ENCODE data around the gene CLIP3. TPM values are rescaled to one million over a fixed set of nuclear protein-coding genes. Genes with fewer than 3 reads are reported as not detected.

The CLIP3 gene
- total and polyA plus RNA-seq, 2 of the 13 experiments (the other 11 are each of a cell fraction or from before 2014, with no cell fraction given) = 0.15 to 1.2 TPM

DNA sequence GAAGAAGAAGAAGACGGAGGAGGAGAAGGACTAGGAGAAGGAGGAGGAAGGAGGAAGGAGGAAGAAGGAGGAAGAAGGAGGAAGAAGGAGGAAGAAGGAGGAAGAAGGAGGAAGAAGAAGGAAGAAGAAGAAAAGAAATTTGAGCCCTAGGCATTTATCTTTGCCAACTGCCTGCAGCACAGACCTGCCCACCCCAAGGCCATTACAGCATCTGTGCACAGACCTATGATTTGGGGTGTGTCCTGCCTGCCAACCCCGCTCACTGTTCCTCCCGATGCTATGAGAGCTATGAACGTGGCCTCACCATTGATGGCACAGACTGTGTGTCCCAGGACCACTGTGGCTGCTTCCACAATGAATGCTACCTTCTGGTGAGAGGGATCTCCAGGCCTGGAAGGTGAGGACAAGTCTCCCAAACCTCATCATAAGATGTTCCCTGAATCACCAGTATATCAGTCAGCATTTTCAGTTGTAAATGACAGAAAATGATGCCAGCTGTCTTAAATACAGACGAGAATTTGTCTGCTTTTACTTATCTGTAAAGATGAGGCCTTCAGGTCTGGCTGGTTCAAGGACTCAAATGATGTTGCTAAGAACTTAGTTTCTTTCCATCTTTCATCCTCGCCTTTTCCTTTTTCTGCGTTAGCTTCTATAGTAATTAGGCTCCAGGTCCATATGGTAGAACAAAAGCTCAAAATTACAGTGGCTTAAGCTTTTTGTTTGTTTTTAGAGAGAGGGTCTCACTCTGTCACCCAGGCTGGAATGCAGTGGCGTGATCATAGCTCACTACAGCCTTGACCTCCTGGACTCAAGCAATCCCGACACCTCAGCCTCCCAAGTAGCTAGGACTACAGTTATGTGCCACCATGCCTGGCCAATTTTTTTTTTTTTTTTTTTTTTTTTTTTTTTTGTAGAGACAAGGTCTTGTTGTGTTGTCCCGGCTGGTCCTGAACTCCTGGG, 41.6 kb downstream of the CLIP3 start (continued):
- TF ChIP-seq, protein P1, sequence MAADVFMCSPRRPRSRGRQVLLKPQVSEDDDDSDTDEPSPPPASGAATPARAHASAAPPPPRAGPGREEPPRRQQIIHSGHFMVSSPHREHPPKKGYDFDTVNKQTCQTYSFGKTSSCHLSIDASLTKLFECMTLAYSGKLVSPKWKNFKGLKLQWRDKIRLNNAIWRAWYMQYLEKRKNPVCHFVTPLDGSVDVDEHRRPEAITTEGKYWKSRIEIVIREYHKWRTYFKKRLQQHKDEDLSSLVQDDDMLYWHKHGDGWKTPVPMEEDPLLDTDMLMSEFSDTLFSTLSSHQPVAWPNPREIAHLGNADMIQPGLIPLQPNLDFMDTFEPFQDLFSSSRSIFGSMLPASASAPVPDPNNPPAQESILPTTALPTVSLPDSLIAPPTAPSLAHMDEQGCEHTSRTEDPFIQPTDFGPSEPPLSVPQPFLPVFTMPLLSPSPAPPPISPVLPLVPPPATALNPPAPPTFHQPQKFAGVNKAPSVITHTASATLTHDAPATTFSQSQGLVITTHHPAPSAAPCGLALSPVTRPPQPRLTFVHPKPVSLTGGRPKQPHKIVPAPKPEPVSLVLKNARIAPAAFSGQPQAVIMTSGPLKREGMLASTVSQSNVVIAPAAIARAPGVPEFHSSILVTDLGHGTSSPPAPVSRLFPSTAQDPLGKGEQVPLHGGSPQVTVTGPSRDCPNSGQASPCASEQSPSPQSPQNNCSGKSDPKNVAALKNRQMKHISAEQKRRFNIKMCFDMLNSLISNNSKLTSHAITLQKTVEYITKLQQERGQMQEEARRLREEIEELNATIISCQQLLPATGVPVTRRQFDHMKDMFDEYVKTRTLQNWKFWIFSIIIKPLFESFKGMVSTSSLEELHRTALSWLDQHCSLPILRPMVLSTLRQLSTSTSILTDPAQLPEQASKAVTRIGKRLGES (CRISPR knock-in tag; IDR thresholded peaks at IDR 0.05; ENCODE audit: borderline replicate concordance) = no peak
- TF ChIP-seq NCOA2 (CRISPR knock-in tag; IDR thresholded peaks at IDR 0.05) (peak; percentile 39; the same call in 1 of the 2 replicates), BHLHE40 (IDR thresholded peaks at IDR 0.05; ENCODE audit: low read length) (0 out of 2 replicates have a peak, but pooled peaks have one; percentile 6), RARA (CRISPR knock-in tag; IDR thresholded peaks at IDR 0.05) (peak; percentile 46; the same call in 1 of the 2 replicates), ERF (CRISPR knock-in tag; IDR thresholded peaks at IDR 0.05) (no peak), POLR2A (IDR thresholded peaks at IDR 0.05; ENCODE audit: insufficient read depth in 1 of 2, low read depth in 2 of 2, low read length in 2 of 2) (no peak), REPIN1 (CRISPR knock-in tag; IDR thresholded peaks at IDR 0.05; ENCODE audit: borderline replicate concordance, low read depth) (no peak), HDAC1 (CRISPR knock-in tag; IDR thresholded peaks at IDR 0.05) (0 out of 2 replicates have a peak, but pooled peaks have one; percentile 28), SMAD3 (CRISPR knock-in tag; IDR thresholded peaks at IDR 0.05) (no peak), ZNF839 (CRISPR knock-in tag; IDR thresholded peaks at IDR 0.05; ENCODE audit: borderline replicate concordance) (no peak), ZNF547 (CRISPR knock-in tag; IDR thresholded peaks at IDR 0.05) (no peak), PRPF4 (IDR thresholded peaks at IDR 0.05; ENCODE audit: low read depth, low read length, poor library complexity, severe bottlenecking) (no peak), NR2F6 (IDR thresholded peaks at IDR 0.05) (0 out of 2 replicates have a peak, but pooled peaks have one; percentile 24), NR2F6 (CRISPR knock-in tag; IDR thresholded peaks at IDR 0.05) (no peak), HMG20A (CRISPR knock-in tag; IDR thresholded peaks at IDR 0.05; ENCODE audit: borderline replicate concordance) (no peak), ZNF441 (CRISPR knock-in tag; IDR thresholded peaks at IDR 0.05; ENCODE audit: borderline replicate concordance) (no peak)
- TF ChIP-seq, protein P2, sequence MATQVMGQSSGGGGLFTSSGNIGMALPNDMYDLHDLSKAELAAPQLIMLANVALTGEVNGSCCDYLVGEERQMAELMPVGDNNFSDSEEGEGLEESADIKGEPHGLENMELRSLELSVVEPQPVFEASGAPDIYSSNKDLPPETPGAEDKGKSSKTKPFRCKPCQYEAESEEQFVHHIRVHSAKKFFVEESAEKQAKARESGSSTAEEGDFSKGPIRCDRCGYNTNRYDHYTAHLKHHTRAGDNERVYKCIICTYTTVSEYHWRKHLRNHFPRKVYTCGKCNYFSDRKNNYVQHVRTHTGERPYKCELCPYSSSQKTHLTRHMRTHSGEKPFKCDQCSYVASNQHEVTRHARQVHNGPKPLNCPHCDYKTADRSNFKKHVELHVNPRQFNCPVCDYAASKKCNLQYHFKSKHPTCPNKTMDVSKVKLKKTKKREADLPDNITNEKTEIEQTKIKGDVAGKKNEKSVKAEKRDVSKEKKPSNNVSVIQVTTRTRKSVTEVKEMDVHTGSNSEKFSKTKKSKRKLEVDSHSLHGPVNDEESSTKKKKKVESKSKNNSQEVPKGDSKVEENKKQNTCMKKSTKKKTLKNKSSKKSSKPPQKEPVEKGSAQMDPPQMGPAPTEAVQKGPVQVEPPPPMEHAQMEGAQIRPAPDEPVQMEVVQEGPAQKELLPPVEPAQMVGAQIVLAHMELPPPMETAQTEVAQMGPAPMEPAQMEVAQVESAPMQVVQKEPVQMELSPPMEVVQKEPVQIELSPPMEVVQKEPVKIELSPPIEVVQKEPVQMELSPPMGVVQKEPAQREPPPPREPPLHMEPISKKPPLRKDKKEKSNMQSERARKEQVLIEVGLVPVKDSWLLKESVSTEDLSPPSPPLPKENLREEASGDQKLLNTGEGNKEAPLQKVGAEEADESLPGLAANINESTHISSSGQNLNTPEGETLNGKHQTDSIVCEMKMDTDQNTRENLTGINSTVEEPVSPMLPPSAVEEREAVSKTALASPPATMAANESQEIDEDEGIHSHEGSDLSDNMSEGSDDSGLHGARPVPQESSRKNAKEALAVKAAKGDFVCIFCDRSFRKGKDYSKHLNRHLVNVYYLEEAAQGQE (IDR thresholded peaks at IDR 0.05; ENCODE audit: borderline replicate concordance in 1 of 2, low read depth in 1 of 2, low read length in 2 of 2) = no peak
- TF ChIP-seq, protein P3, sequence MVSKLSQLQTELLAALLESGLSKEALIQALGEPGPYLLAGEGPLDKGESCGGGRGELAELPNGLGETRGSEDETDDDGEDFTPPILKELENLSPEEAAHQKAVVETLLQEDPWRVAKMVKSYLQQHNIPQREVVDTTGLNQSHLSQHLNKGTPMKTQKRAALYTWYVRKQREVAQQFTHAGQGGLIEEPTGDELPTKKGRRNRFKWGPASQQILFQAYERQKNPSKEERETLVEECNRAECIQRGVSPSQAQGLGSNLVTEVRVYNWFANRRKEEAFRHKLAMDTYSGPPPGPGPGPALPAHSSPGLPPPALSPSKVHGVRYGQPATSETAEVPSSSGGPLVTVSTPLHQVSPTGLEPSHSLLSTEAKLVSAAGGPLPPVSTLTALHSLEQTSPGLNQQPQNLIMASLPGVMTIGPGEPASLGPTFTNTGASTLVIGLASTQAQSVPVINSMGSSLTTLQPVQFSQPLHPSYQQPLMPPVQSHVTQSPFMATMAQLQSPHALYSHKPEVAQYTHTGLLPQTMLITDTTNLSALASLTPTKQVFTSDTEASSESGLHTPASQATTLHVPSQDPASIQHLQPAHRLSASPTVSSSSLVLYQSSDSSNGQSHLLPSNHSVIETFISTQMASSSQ (IDR thresholded peaks at IDR 0.05; ENCODE audit: low read depth) = no peak
- TF ChIP-seq, protein P3 (CRISPR knock-in tag; IDR thresholded peaks at IDR 0.05; ENCODE audit: borderline replicate concordance) = no peak

Measured in HepG2 (cell line).